ENCODE data around the gene BLMH.

Gene BLMH

DNA sequence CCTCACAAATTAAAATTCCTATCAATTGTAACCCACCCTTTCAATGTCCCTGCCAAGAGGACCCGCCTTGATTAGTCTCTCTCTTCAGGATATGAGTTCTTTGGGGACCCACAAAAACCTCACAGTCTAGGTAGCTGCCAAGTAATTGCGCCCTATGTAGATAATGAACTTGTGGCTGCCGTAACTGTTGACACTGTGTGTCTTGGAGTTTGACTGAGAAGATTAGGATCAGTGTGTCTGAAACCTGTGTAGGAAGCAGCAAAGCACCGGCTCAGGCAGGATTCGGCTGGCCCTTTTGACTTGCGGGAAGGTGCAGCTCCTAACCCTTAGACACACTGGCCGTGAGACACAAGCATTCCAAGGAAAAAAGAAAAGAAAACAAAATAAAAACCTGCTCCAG is 38.4 kb downstream of the BLMH start:
- H3K4me3 ChIP-seq (ENCODE audit: low read depth, low read length): no peak overlapping the region

DNA sequence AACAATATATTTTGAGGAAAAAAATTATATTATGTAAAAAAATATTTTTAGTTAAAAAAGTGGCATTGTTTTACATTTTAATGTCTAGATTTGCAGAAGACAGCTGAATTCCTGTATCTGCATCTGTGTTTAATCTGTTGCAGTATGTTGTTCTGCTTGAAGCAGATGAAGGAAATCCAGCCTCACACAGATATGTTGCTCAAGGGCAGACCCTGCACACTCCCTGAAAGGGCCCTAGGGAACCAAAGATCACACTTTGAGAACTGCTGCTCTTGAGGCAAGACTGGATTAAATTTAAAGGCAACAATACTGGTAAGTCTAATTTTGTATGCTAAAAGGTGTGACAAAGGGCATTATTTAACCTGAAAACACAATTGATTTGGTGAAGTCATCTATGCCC is 39.8 kb downstream of the BLMH start:
- no peak overlapping the region for H3K4me3 ChIP-seq (ENCODE audit: low read depth, low read length)

DNA sequence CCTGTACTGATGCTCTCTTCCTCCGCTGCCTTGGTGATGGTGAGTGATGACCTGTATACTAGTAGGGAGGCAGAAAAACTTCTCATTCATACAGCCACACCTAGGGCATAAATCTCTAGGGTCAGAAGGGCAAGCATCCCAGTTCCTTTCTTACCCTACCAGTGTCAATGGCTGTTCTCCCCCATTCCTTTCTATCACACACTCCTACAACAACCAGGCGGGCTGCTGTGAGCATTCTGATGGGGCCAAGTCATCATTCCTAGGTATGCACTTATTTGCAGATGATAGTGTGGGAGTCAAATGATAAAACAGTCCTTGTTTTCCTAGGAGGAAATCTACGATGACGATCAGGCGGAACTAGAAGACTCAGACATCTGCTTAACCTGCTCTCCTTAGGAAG is 42.3 kb downstream of the BLMH start:
- no peak overlapping the region for H3K4me3 ChIP-seq (ENCODE audit: low read depth, low read length)

DNA sequence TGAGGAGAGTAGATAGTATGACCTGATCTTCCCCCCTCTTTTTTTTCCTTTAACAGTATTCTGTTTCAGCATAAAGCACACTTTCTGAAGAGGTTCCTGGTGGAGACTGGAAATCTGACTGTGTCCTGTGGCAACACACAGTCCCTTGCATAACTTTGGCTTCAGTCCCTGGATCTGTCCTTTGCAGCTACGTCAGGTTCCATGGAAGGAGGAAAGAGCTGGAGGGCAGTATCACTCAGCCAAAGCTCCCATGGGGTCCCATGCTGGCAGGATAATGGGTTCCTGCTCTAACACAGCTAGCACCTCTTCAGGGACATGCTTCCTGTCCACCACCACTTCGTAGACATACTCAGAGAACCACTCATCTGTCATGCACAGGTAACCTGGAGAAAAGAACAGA is 43.0 kb downstream of the BLMH start:
- H3K4me3 ChIP-seq (ENCODE audit: low read depth, low read length): no peak overlapping the region

DNA sequence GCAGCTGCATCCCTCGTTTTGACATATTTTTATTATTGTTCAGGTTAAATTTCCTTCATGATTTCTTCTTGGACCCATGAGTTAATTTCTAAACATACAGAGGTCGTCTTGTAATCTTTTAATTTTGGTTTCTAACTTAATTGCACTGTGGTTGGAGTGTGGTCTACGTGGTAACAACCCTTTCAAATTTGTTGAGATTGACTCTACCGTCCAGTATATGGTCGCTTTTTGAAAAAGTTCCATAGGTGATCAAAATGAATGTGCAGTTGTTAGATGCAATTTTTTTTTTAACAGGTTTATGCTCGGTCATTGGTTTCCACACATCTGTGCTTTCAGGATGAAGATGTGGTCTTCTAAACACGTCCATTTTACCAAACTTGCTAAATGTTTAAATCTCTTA is 45.3 kb downstream of the BLMH start:
- no peak overlapping the region for H3K4me3 ChIP-seq (ENCODE audit: low read depth, low read length)

DNA sequence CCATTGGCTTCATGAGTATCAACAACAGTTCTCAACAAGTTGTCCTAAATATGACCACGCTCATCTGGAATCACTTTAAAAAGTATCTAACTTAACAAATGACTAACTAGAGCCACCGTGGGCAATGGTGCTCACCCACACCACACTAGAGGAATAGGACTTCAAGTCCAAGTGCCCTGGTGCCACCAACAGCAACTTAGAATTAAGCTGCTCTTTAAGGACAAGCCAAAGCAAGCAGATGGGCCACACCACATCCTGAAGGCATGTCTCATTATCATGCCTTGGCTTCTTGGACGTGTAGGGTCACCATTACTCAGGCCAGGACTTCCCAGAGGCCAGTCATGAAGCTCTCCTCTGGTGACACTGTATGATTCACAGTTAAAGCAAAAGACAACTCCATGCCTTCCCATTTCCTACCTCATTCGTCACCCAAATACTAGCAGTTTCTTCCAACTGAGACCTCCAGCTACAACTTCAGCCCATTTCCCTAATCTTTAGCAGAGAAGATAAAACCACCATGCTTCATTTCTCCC is 46.8 kb downstream of the BLMH start:
- no peak overlapping the region for H3K4me3 ChIP-seq (ENCODE audit: low read depth, low read length)

DNA sequence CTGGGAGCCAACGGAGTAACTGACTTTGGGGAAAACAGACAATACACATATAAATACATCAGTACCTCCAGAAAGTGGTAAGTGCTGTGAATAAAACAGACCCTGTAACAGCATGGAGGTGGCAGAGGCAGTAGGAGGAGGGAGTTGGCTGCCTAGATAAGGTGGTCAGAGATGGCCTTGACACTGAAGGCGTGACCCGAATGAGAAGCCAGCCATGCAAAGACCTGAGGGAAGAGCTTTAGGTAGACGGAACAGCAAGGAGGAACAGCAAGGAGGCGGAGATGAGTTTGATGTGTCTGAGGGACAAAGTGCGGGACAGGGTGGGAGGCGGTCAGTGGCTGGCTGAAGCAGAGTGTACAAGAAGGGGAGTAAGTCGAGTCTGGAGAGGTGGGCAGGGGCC is 48.2 kb downstream of the BLMH start:
- no peak overlapping the region for H3K4me3 ChIP-seq (ENCODE audit: low read depth, low read length)

DNA sequence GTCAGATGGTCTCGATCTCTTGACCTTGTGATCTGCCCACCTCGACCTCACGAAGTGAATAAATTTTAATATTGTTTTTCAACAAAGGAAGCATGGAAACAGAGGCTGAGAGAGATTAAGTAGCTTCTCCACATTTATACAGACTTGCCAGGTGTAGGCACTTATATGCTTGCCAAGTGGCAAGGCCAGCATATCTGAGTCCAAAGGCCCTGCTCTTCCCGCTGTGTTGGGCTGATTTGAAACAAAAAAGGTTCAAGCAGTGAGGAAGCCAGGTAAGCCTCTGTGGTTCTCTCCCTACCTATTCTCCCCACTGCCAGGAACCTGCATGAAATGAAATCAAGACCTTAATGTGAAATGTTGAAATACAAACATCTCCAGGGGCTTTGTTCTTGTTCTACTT is 48.7 kb downstream of the BLMH start:
- no peak overlapping the region for H3K4me3 ChIP-seq (ENCODE audit: low read depth, low read length)

DNA sequence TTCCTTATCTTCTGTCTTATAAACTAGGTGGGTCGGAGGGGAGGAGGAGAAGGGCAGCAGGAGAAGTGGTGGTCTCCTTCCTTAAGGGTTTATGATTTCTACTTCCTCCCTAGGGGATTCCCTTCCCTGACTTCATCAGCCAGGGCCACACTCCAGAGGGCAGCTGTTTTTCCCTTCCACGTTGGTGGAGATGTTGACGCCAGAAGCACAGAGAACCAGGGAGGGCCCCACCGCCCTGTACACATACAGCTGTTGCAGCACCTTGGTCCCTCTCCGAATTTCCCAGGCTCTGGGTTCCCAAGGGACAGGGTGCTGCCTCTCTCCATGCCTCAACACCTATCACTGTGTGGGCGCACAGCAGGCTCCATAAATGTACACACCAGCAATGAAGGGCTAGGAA is 50.7 kb downstream of the BLMH start:
- no peak overlapping the region for H3K4me3 ChIP-seq (ENCODE audit: low read depth, low read length)

DNA sequence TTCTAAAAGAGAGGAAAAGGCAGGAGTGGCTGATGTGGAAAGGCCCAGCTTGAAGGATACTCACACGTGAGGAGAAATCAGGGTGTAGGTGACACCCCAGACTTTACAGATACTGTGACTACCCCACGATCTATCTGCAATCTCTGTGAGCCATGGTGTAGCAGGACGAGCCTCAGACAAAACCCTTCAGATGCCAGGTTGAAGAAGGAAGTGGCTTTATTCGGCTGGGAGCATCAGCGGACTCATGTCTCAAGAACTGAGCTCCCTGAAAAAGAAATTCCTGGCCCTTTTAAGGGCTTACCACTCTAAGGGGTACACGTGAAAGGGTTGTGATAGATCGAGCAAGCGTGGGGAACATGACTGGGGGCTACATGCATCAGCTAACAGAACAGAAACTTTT is 51.6 kb downstream of the BLMH start:
- H3K4me3 ChIP-seq (ENCODE audit: low read depth, low read length): no peak overlapping the region

DNA sequence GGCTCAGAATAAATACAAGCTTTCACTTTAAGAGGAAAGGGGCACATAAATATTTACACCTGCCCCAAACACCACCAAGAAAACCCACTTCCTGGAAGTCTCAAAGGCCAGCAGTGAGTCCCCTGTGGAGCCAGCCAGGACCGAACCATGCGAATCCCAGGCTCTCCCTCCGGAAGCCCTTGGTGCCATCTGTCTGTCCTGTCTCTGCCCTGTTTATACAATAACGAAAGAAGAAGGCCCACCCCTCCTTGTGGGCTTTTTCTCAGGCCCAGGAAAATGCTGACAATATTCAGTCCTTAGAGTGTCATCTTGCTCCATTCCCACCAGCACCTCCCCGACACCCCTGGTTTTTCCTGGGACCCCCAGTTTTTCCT is 52.7 kb downstream of the BLMH start:
- no peak overlapping the region for H3K4me3 ChIP-seq (ENCODE audit: low read depth, low read length)

DNA sequence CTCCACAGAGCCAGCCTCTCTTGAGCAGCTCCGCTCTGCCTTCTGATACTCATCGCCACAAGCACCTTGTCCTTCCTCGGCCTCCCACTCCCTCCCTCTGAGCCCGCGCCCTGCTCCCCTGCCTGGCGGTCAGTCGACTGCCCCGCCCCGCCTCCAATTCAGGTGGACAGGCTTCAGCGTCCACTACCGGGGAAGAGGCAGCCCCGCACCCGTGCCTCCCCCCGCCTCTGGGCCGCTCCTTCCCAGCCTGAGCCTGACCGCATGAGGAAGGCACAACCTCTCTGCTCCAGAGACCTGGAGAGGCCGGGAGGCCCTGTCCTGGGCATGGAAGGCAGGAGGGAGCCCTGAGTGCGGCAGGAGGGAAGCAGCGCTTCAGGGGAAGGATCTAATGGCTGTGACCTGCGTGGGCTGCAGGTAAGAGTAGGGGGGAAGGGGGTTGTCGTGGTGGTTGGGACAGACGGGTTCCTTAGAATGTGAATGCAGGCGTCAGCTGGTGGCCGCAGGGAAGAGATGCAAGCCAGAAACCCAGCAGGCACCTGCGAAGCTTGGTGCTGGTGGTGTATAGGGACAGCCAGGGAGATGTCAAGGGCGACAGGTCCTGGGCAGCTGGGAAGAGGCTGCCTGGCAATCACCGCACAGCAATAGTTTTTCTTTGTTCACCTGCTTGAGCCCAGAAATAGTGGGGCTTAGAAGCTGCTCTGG is 53.2 kb downstream of the BLMH start:
- no peak overlapping the region for H3K4me3 ChIP-seq (ENCODE audit: low read depth, low read length)

DNA sequence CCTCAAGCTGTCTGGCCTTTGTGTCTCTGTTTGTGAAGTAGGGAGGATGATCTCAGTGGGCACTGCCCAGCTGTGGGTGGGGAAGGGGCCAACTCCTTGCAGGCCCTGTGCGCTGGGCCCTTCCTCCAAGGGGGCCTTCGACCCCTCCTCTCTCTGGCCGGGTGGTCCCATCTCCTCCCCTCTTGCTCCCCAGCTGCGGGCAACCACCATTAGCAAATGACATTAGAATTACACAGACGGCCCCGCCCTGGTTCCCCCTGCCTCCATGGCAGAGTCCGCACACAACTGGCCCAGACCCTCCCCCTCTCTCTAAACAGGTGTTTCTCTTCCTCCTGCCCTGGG is 53.8 kb downstream of the BLMH start:
- peak overlapping the region; percentile 4 for H3K4me3 ChIP-seq (ENCODE audit: low read depth, low read length)

DNA sequence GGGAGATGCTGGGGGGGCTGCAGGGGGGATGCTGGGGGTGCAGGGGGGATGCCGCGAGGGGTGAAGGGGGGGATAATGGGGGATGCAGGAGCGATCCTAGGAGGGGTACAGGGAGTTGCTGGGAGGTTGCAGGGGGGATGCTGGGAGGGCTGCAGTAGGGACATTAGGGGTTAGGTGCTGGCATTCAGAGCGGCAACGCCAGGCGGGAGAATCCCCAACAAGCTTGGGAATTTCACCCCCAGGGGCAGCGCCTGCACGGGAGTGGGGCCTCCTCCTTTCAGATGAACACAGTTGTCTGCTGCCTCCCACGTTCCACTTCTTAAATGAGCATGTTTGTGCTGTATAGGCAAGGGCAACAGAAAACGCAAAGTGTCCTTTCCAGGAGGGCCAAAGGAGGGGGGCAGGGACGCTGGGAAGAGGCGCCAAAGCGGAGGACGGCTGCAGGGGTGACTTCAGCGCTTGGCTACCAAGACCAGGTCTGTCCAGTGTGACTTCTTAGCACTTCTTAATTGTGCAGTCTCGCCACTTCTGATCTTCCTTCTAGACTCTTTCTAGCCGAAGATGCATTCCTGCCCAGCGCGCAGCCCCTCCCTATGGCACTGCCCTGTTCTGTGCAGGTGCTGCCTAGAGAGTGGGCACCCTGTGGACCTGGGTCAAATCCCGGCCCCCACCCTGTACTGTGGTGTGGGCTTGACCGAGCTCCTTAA is 54.3 kb downstream of the BLMH start:
- no peak overlapping the region for H3K4me3 ChIP-seq (ENCODE audit: low read depth, low read length)

DNA sequence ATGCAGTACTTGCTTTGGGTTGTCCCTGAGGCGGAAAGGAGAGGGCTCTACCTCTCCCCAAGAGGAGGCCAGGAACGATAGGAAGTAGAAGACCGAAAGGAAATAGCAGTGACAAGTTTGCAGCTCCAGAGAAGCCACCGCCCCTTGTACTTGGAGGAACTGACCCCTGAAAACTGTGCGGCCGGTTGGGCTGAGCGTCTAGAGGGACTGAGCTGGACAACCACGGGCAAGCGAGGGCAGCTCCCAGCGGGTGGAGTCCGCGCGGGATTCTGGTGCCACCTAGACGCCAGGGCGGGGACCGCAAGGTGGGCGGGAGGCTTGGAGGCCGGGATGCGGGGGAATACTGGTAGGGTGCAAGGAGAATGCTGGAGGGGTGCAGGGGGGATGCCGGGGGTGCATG is 55.0 kb downstream of the BLMH start:
- H3K4me3 ChIP-seq (ENCODE audit: low read depth, low read length): no peak overlapping the region

DNA sequence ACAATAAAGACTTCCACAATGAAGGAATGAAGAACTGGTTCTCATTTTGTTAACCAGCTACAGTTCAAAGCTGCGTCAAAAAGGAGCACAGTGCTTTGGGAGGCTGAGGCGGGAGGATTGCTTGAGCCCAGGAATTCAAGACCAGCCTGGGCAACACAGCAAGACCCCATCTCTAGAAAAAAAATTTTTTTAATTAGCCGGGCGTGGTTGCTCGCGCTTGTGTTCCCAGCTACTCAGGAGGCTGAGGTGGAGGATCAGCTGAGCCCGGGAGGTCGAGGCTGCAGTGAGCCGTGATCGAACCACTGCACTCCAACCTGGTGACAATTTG is 55.5 kb downstream of the BLMH start:
- no peak overlapping the region for H3K4me3 ChIP-seq (ENCODE audit: low read depth, low read length)

DNA sequence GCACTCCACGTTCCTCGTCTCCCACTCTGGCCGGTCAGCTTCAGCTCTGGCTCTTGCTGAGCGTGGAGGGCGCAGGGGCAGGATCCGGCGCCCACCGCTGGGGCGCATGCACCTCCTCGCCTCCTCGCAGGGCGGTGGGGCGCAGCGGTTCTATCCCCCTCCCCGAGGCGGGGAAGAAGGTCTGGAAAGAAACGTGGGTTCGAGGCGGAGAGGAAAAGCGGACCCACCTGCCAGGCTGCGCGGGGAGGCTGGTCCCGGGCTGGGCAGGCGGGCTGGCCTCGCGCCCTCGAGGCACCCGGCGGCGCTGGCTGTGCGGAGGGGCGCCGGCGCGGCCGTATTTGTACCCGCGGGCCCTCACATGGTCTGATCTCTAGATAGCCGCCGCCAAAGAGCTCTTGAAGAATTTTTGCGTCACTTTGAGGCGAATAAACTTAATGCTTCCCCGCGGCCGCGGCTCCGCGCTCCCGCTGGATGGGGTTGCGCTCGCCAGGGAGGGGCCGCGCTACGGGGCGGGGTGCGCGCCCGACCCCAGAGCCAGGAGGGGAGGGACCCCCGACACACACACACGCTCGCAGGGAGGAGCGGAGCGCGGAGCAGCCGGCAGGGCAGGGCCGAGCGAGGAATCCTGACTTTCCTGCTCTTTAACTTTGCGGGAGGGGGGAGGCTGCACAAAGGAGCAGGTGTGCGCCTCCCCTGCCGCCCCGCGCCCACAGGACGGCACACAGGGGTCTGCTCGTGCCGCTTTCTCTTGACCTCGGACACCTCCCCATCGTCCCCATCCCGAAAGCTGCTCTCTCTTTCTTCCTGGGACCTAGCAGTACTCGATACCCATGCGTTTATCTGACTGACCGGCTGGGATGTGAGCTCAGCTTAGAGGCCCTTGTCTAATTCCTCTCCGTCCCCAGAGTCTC is 56.1 kb downstream of the BLMH start, which contains the start of gene SLC6A4:
SLC6A4 (minus strand) TSS at position 312 of the 911 bp plus-strand sequence. CDS start 13,739 bp downstream, outside the sequence.
- peak within 1 kb of the TSS; percentile 37 for H3K4me3 ChIP-seq (ENCODE audit: low read depth, low read length)

DNA sequence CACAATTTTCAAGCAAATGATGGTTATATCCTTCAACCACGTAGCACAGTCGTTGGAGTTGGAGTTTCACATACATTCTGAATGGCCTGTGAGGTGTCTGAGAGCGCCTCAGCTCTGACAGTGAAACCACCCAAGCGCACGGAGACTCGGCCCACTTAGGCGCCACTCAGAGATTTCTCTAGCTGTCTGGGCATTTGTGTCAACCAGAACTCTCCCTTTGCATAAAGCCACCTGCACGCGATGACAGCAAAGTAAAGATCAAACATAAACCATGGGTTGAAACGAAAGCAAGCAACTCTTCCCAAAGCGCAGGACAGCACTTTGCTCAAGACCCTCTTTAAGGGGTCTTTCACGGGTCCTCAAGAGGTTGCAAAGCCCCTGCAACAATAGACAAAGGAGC is 56.8 kb downstream of the BLMH start:
- no peak overlapping the region for H3K4me3 ChIP-seq (ENCODE audit: low read depth, low read length)

DNA sequence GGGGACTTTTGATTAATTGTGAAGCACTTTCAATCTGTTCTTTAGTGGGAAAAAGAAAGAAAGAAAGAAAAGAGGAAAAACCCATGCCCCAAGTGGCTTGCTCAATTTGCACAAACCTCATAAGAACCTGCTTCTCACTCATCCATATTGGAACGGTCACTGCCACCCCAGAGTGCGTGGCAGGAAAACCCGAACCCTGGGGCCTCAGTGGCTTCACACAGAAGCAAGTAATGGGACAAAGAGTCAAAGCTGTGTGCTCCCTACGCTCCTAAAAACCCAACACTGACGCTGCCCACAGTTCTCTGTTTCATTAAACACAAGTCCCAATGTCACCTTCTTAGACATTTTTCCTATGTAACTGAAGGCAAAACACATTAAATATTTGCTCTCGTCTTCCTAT is 57.4 kb downstream of the BLMH start:
- H3K4me3 ChIP-seq (ENCODE audit: low read depth, low read length): no peak overlapping the region

DNA sequence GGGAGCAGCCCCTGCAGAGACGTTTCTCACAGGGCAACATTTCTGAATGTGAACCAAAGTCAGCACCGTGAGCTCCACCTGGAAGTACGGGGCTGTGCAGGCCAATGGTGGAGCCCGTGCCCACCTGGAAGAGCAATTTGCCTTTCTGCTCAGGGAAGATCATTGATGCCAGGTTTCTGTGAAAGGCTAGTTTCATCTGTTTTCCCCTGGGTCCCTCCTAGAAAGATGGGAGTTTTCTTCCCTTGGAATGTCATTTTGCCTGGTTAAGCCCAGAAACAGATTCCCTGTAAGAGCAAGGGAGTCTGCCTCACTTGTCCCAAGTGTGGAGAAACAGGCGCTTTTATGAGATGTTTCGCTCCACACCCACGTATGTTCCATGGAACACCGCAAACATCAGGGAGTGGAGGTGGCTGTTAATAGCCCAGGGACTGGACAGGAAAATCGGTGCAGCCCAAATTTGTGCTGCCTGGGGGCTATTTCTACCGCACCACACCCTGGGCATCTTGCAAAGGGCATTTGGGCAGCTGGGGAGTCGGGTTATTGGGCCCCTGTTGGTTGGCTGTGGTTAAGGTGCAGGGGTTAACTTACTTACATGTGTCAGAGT is 58.8 kb downstream of the BLMH start:
- no peak overlapping the region for H3K4me3 ChIP-seq (ENCODE audit: low read depth, low read length)
